ENCODE results near the gene ELP2.

DNA sequence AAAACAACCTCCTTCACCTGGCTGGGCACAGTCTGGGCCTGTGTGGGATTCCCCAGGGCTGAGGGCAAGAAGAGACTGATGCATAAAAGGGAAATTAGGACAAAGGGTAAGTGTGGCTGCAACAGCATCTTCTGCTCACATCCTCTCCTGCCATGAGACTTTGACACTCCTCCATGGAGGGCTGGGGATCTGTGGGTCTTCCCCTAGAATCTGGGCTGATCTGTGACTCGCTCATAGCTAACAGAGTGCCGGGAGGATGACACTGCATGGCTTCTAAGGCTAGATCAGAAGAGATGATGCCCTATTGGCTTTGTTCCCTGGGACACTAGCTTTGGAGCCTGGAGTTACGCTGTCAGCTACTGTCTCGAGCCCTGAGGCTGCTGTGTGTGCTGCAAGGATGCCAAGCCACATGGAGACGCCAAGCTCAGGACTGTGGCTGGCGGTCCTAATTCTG is 81.9 kb downstream of the ELP2 start:
- no peak for TF ChIP-seq CTCF (IDR thresholded peaks at IDR 0.05)
- TF ChIP-seq POLR2AphosphoS5 (IDR thresholded peaks at IDR 0.05), result no peak
- no peak for TF ChIP-seq POLR2A (IDR thresholded peaks at IDR 0.05)
